GM20431 (cell line): Measurements from ENCODE around the gene PXN.

Source experiments
- in situ Hi-C: fragments of 300-500 bp; cut with MseI, MboI; formaldehyde crosslinking; loops from one replicate; pipeline ENCODE4 v1.15.0; 2020; ENCODE audit warnings: low sequenced_read_pairs; ENCODE audit not compliant: unreplicated experiment

The PXN gene

GRCh38 chr12:120228291-120229070 is 37.0 kb downstream of the PXN start:
- in situ Hi-C loops, result loop anchor here (10.0 kb wide), 1 partner anchor 46 kb away; no protein-coding TSS in a partner anchor

- in situ Hi-C loops, result loop anchor here (10.0 kb wide), 1 partner anchor 47 kb away; no protein-coding TSS in a partner anchor
Observed at GRCh38 chr12:120228041-120228290, 37.6 kb downstream of the PXN start.

GRCh38 chr12:120227233-120228040 is 38.1 kb downstream of the PXN start:
- in situ Hi-C loops, result loop anchor here (10.0 kb wide), 1 partner anchor 47 kb away; no protein-coding TSS in a partner anchor

- in situ Hi-C loops, result loop anchor here (10.0 kb wide), 1 partner anchor 49 kb away; no protein-coding TSS in a partner anchor
Observed at GRCh38 chr12:120225852-120226640, 39.5 kb downstream of the PXN start.

GRCh38 chr12:120225200-120225558 is 40.4 kb downstream of the PXN start:
- in situ Hi-C loops, result loop anchor here (10.0 kb wide), 1 partner anchor 50 kb away; no protein-coding TSS in a partner anchor

GRCh38 chr12:120224304-120225199 is 41.0 kb downstream of the PXN start:
- in situ Hi-C loops, result loop anchor here (10.0 kb wide), 1 partner anchor 50 kb away; no protein-coding TSS in a partner anchor

GRCh38 chr12:120223458-120224303 is 41.8 kb downstream of the PXN start:
- in situ Hi-C loops, result loop anchor here (10.0 kb wide), 1 partner anchor 51 kb away; no protein-coding TSS in a partner anchor

- in situ Hi-C loops, result loop anchor here (10.0 kb wide), 1 partner anchor 52 kb away; no protein-coding TSS in a partner anchor
Observed at GRCh38 chr12:120222288-120222832, 43.2 kb downstream of the PXN start.

GRCh38 chr12:120221576-120221900 is 44.0 kb downstream of the PXN start:
- in situ Hi-C loops, result loop anchor here (10.0 kb wide), 1 partner anchor 53 kb away; no protein-coding TSS in a partner anchor

GRCh38 chr12:120220838-120221575 is 44.5 kb downstream of the PXN start:
- in situ Hi-C loops, result loop anchor here (10.0 kb wide), 1 partner anchor 54 kb away; no protein-coding TSS in a partner anchor

- in situ Hi-C loops, result no loop called here
Observed at GRCh38 chr12:120218680-120219606, 46.6 kb downstream of the PXN start.

- in situ Hi-C loops, result no loop called here
Observed at GRCh38 chr12:120216742-120217605, 48.6 kb downstream of the PXN start.

GRCh38 chr12:120215766-120216735 is 49.5 kb downstream of the PXN start:
- in situ Hi-C loops, result no loop called here

GRCh38 chr12:120215357-120215735 is 50.2 kb downstream of the PXN start:
- in situ Hi-C loops, result no loop called here
